ENCODE results near the gene PCDHGC5. TPM values are rescaled to one million over a fixed set of nuclear protein-coding genes. Genes with fewer than 3 reads are reported as not detected.

The PCDHGC5 gene
- polyA plus RNA-seq (2012; ENCODE audit: insufficient read length, low read depth) = 0.89 TPM

DNA sequence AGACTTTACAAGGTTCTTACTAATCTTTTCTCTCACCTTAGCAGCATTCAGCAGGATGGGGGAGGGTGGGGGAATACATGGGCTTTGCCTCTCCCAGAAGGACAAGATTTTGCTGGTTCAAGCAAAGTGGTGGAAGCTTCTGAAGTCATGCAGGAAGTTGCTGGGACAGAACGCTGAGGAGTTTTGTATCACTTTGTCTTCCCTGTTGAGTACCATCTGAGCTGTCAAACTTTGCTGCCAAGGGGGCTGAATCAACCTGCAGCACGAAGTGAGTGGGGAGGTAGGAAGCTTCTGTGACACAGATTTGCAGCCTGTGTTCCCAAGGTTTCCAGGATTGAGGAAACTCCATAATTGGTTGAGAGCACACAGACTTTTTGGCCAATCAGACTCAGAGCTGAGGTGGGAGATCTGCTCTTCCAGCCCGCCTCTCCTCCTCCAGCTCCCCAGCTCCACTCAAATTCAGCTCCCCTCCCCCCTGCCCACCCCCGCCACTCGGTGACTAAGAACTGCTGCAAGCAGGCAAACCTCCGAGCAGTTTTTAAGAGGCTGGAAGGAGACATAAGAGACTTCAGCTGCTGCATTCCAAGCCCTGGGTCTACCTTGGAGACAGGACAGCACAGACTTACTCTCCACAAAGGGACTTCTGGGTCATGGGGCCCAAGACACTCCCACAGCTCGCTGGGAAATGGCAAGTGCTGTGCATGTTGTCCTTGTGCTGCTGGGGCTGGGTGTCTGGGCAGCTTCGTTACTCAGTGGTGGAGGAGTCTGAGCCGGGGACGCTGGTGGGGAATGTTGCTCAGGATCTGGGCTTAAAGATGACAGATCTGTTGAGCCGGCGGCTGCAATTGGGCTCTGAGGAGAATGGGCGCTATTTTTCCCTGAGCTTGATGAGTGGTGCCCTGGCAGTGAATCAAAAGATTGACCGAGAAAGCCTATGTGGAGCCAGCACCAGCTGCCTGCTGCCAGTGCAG is at the start of gene PCDHGC5:
PCDHGC5 (plus strand) TSS at position 491 of the 971 bp plus-strand sequence; CDS start at position 651, 160 bp downstream.
- TF ChIP-seq FOXP2 (optimal IDR thresholded peaks at IDR 0.05; ENCODE audit: borderline replicate concordance, extremely low read depth, extremely low read length, insufficient read depth) (no peak), TAF1 (IDR thresholded peaks at IDR 0.05; ENCODE audit: borderline replicate concordance, insufficient read depth, low read length) (no peak)

DNA sequence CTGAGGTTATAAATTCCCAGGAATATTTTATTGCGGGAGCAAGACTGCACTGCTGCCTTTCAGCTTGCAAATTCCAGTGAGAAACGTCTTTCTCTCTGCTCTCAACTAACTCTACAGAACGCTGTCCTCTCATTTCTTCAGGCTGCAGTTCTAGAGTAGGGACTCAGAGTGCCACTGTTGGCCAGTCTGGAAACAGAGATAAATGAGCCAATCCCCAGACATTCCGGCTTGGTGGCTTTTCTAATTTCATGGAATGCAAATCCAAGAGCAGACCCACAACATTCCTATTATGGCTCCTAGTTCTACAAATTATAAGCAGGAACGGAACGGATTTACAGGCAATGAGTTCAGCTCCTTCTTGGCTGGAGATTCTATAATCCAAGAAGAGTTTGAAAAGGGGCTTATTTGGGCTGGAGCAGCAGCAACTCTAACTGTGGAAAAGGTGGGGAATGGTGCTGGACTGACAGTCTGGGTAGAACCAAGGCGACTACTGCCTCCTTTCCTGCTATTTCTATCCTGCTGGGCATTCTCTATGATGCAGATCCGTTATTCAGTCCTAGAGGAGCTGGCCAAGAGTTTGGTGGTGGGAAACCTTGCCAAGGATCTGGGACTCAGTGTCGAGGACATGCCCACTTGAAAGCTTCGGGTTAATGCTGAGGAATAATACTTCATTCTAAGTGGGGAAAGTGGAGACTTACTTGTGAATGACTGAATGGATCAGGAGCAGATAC is 49.3 kb upstream of the PCDHGC5 start:
- TF ChIP-seq, protein P1, sequence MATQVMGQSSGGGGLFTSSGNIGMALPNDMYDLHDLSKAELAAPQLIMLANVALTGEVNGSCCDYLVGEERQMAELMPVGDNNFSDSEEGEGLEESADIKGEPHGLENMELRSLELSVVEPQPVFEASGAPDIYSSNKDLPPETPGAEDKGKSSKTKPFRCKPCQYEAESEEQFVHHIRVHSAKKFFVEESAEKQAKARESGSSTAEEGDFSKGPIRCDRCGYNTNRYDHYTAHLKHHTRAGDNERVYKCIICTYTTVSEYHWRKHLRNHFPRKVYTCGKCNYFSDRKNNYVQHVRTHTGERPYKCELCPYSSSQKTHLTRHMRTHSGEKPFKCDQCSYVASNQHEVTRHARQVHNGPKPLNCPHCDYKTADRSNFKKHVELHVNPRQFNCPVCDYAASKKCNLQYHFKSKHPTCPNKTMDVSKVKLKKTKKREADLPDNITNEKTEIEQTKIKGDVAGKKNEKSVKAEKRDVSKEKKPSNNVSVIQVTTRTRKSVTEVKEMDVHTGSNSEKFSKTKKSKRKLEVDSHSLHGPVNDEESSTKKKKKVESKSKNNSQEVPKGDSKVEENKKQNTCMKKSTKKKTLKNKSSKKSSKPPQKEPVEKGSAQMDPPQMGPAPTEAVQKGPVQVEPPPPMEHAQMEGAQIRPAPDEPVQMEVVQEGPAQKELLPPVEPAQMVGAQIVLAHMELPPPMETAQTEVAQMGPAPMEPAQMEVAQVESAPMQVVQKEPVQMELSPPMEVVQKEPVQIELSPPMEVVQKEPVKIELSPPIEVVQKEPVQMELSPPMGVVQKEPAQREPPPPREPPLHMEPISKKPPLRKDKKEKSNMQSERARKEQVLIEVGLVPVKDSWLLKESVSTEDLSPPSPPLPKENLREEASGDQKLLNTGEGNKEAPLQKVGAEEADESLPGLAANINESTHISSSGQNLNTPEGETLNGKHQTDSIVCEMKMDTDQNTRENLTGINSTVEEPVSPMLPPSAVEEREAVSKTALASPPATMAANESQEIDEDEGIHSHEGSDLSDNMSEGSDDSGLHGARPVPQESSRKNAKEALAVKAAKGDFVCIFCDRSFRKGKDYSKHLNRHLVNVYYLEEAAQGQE (IDR thresholded peaks at IDR 0.05; ENCODE audit: insufficient read depth in 1 of 2, low read depth in 2 of 2, low read length in 2 of 2) = no peak
- no peak for TF ChIP-seq SIN3A (IDR thresholded peaks at IDR 0.05; ENCODE audit: borderline replicate concordance, insufficient read depth, low read length)
- TF ChIP-seq TAF1 (IDR thresholded peaks at IDR 0.05; ENCODE audit: borderline replicate concordance, insufficient read depth, low read length) = no peak
- TF ChIP-seq POLR2AphosphoS5 (IDR thresholded peaks at IDR 0.05; ENCODE audit: low read depth, low read length) = no peak
- no peak for TF ChIP-seq FOXP2 (optimal IDR thresholded peaks at IDR 0.05; ENCODE audit: borderline replicate concordance, extremely low read depth, extremely low read length, insufficient read depth)

DNA sequence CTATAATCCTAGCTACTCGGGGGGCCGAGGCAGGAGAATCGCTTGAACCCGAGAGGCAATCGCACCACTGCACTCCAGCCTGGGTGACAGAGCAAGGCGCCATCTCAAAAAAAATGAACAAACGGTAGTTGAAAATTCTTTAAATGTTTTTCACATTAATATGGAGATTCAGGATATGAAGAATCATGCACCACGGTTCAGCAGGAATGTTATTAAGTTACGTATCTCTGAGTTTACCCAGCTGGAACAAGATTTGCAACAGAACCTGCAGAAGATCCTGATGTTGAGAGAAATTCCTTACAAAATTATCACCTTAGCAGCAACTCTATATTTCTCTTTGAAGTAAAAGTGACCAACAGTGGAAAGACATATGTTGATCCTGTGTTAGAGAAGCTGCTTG is 48.5 kb upstream of the PCDHGC5 start:
- TF ChIP-seq POLR2AphosphoS5 (IDR thresholded peaks at IDR 0.05; ENCODE audit: low read depth, low read length) (no peak), TAF1 (IDR thresholded peaks at IDR 0.05; ENCODE audit: borderline replicate concordance, insufficient read depth, low read length) (no peak), SIN3A (IDR thresholded peaks at IDR 0.05; ENCODE audit: borderline replicate concordance, insufficient read depth, low read length) (no peak), FOXP2 (optimal IDR thresholded peaks at IDR 0.05; ENCODE audit: borderline replicate concordance, extremely low read depth, extremely low read length, insufficient read depth) (no peak)
- TF ChIP-seq, protein P1 (IDR thresholded peaks at IDR 0.05; ENCODE audit: insufficient read depth in 1 of 2, low read depth in 2 of 2, low read length in 2 of 2) = no peak

DNA sequence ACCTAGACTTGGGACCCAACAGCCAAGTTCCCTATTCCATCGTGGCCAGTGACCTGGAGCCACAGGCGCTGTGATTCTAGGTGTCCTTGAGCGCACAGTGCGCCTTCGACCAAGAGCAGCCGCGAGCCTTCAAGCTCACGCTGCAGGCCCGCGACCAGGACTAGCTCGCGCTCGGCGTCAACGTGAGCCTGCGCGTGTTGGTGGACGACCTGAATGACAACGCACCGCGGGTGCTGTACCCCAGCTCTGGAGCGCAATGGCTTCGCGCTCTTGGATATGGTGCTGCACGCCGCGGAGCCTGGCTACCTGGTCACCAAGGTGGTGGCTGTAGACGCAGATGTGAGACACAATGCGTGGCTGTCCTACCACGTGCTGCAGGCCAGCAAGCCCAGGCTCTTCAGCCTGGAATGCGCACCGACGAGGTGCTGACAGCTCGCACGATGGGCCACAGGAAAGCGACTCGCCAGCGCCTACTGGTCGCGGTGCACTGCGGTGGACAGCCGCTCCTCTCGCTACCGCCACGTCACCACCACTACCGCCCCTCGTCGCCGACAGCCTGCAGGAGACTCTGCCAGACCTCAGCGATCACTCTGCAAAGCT is 47.2 kb upstream of the PCDHGC5 start:
- TF ChIP-seq POLR2AphosphoS5 (IDR thresholded peaks at IDR 0.05; ENCODE audit: low read depth, low read length) (no peak), TAF1 (IDR thresholded peaks at IDR 0.05; ENCODE audit: borderline replicate concordance, insufficient read depth, low read length) (no peak), FOXP2 (optimal IDR thresholded peaks at IDR 0.05; ENCODE audit: borderline replicate concordance, extremely low read depth, extremely low read length, insufficient read depth) (no peak), SIN3A (IDR thresholded peaks at IDR 0.05; ENCODE audit: borderline replicate concordance, insufficient read depth, low read length) (no peak)
- TF ChIP-seq, protein P1 (IDR thresholded peaks at IDR 0.05; ENCODE audit: insufficient read depth in 1 of 2, low read depth in 2 of 2, low read length in 2 of 2) = no peak

DNA sequence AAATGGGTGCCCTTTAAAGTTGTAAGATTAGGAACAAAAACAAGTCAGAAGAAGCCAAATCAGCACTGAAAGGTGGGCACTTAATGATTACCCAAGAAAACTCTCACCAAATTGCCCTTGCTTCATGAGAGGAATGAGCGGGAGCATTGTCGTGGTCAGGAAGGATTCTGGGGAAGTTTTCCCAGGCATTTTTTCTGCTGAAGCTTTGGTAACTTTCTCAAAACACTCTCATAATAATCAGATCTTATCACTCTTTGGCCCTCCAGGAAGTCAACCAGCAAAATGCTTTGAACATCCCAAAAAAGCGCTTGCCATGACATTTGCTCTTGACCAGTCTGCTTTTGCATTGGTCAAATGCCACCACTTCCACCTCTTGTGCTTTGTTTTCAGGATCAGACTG is 23.5 kb upstream of the PCDHGC5 start:
- TF ChIP-seq SIN3A (IDR thresholded peaks at IDR 0.05; ENCODE audit: borderline replicate concordance, insufficient read depth, low read length) = no peak
- no peak for TF ChIP-seq TAF1 (IDR thresholded peaks at IDR 0.05; ENCODE audit: borderline replicate concordance, insufficient read depth, low read length)
- no peak for TF ChIP-seq FOXP2 (optimal IDR thresholded peaks at IDR 0.05; ENCODE audit: borderline replicate concordance, extremely low read depth, extremely low read length, insufficient read depth)
- TF ChIP-seq, protein P1 (IDR thresholded peaks at IDR 0.05; ENCODE audit: insufficient read depth in 1 of 2, low read depth in 2 of 2, low read length in 2 of 2) = no peak
- TF ChIP-seq POLR2AphosphoS5 (IDR thresholded peaks at IDR 0.05; ENCODE audit: low read depth, low read length) = no peak
